Peyer's patch (tissue), 4 donors: ENCODE results near the gene UST. TPM values are rescaled to one million over a fixed set of nuclear protein-coding genes. Genes with fewer than 3 reads are reported as not detected.
"Not testable (repeated sequence)": the region's sequence is repeated elsewhere in the genome, so short reads cannot be mapped to it uniquely, and the experiment has no call there.

Experiments used
- DNase-seq, 3 donors: peaks; one replicate each; pipeline ENCODE4 v3.0.0-alpha.2; 2017 to 2019
- H3K27ac ChIP-seq, 4 donors: fragments of 200-600 bp; sonication (generic); one replicate each; pipeline ENCODE4 v1.5.1; 2016 to 2019
- H3K27me3 ChIP-seq, 2 donors: fragments of 200-600 bp; sonication (generic); one replicate each; pipeline ENCODE4 v1.5.1; 2019
- H3K36me3 ChIP-seq, 3 donors: fragments of 200-600 bp; sonication (generic); one replicate each; pipeline ENCODE4 v1.5.1; 2016 to 2019
- H3K4me1 ChIP-seq, 4 donors: fragments of 200-600 bp; sonication (generic); one replicate each; pipeline ENCODE4 v1.5.1; 2016 to 2019
- H3K4me3 ChIP-seq, 4 donors: fragments of 200-600 bp; sonication (generic); 1 replicate in 3 of 4; 2 replicates in 1 of 4; pipeline ENCODE4 v1.5.1; 2016 to 2019; ENCODE audit warnings: mild to moderate bottlenecking in 1 of 4
- H3K9me3 ChIP-seq, 4 donors: fragments of 200-600 bp; sonication (generic); one replicate each; pipeline ENCODE4 v1.5.1; 2016 to 2019; ENCODE audit warnings: mild to moderate bottlenecking in 1 of 4
- CTCF ChIP-seq, 6 experiments: fragments of 450-650 bp in 4 of 6; fragments of 200-600 bp in 2 of 6; sonication (generic) in 1 of 6; IDR thresholded peaks; one replicate each; pipeline ENCODE4 v1.5.1; 2017 to 2019; ENCODE audit warnings: antibody characterized with exemption in 6 of 6, mild to moderate bottlenecking in 3 of 6, moderate library complexity in 1 of 6
- POLR2A ChIP-seq, 2 donors: fragments of 450-650 bp; IDR thresholded peaks; one replicate each; pipeline ENCODE4 v1.5.1; 2017; ENCODE audit warnings: antibody characterized with exemption in 2 of 2, mild to moderate bottlenecking in 2 of 2, moderate library complexity in 2 of 2
- total RNA-seq, 4 donors: library from RNA; depleted of rRNA; stranded (reverse); fragments of >200 nt; gene quantifications; one replicate each; pipeline ENCODE4 v1.1.0, GENCODE V29; 2016

The UST gene
- total RNA-seq, 4 donors from 2014 or later: 3.0 to 37.1 (median 4.6) TPM

GRCh38 chr6:148954461-148954860 is 207.6 kb downstream of the UST start:
- no peak overlapping the region for H3K27ac ChIP-seq
- no peak for DNase-seq
- H3K9me3 ChIP-seq: no peaks in the 10 kb centered on the region
- no peak overlapping the region for H3K4me3 ChIP-seq
- TF ChIP-seq CTCF (IDR thresholded peaks at IDR 0.05): no peak
- no peak for TF ChIP-seq POLR2A (IDR thresholded peaks at IDR 0.05)
- H3K4me1 ChIP-seq: no peaks in the 10 kb centered on the region
- no peaks in the 10 kb centered on the region for H3K27me3 ChIP-seq
- no peaks in the 10 kb centered on the region for H3K36me3 ChIP-seq

- Histone ChIP-seq H3K9me3 (no peaks in the 10 kb centered on the region), H3K4me3 (no peak overlapping the region), H3K27me3 (no peaks in the 10 kb centered on the region), H3K36me3 (no peaks in the 10 kb centered on the region), H3K4me1 (no peaks in the 10 kb centered on the region), H3K27ac (no peak overlapping the region)
- no peak for DNase-seq
- TF ChIP-seq POLR2A (IDR thresholded peaks at IDR 0.05) (no peak), CTCF (IDR thresholded peaks at IDR 0.05) (no peak)
Observed at GRCh38 chr6:148954934-148955333, 208.1 kb downstream of the UST start.

- no peaks in the 10 kb centered on the region for H3K27me3 ChIP-seq
- no peaks in the 10 kb centered on the region for H3K36me3 ChIP-seq
- H3K27ac ChIP-seq: no peak overlapping the region
- no peaks in the 10 kb centered on the region for H3K9me3 ChIP-seq
- DNase-seq: no peak
- no peak for TF ChIP-seq POLR2A (IDR thresholded peaks at IDR 0.05)
- TF ChIP-seq CTCF (IDR thresholded peaks at IDR 0.05): no peak
- no peak overlapping the region for H3K4me3 ChIP-seq
- no peaks in the 10 kb centered on the region for H3K4me1 ChIP-seq
Observed at GRCh38 chr6:148955441-148955840, 208.6 kb downstream of the UST start.

- not testable (repeated sequence) for H3K4me3 ChIP-seq, H3K36me3 ChIP-seq, H3K27ac ChIP-seq, H3K4me1 ChIP-seq, H3K9me3 ChIP-seq, H3K27me3 ChIP-seq, DNase-seq
Observed at GRCh38 chr6:148956163-148956562, 209.3 kb downstream of the UST start.

GRCh38 chr6:148957752-148958151 is 210.9 kb downstream of the UST start:
- TF ChIP-seq CTCF (IDR thresholded peaks at IDR 0.05) (no peak), POLR2A (IDR thresholded peaks at IDR 0.05) (no peak)
- no peak for DNase-seq

GRCh38 chr6:148959008-148959407 is 212.2 kb downstream of the UST start:
- Histone ChIP-seq H3K4me3 (no peak overlapping the region), H3K36me3 (no peaks in the 10 kb centered on the region), H3K27me3 (no peaks in the 10 kb centered on the region), H3K4me1 (no peaks in the 10 kb centered on the region), H3K9me3 (no peaks in the 10 kb centered on the region), H3K27ac (no peak overlapping the region)
- TF ChIP-seq CTCF (IDR thresholded peaks at IDR 0.05): no peak
- no peak for TF ChIP-seq POLR2A (IDR thresholded peaks at IDR 0.05)
- no peak for DNase-seq

More at GRCh38 chr6:148957752-148958151, 210.9 kb downstream of the UST start:
- Histone ChIP-seq H3K4me3 (no peak overlapping the region), H3K27me3 (no peaks in the 10 kb centered on the region), H3K9me3 (no peaks in the 10 kb centered on the region), H3K27ac (no peak overlapping the region), H3K36me3 (no peaks in the 10 kb centered on the region), H3K4me1 (no peaks in the 10 kb centered on the region)
